ENCODE data around the gene PMF1.

Gene PMF1

GRCh38 chr1:156276532-156276931 lies 63.7 kb downstream of the PMF1 start:
- DNase-seq, result no peak

- DNase-seq, result no peak
These were observed 64.2 kb downstream of the PMF1 start for GRCh38 chr1:156276966-156277381.

- no peak for DNase-seq
These were observed 67.0 kb downstream of the PMF1 start for GRCh38 chr1:156279837-156280236.

- no peak for DNase-seq
These were observed 68.5 kb downstream of the PMF1 start for GRCh38 chr1:156281281-156281680.

- no peak for DNase-seq
These were observed 69.1 kb downstream of the PMF1 start for GRCh38 chr1:156281693-156282478.

- peak; percentile 74 for DNase-seq
These were observed 69.8 kb downstream of the PMF1 start, which contains the start of gene SMG5 for GRCh38 chr1:156282479-156283222. SMG5 (minus strand) TSS chr1:156282825; CDS start chr1:156282680, 145 bp downstream.

- no peak for DNase-seq
These were observed 70.7 kb downstream of the PMF1 start for GRCh38 chr1:156283521-156283920.

GRCh38 chr1:156284112-156284511 lies 71.3 kb downstream of the PMF1 start, which contains the start of gene TMEM79:
TMEM79 (plus strand) TSS chr1:156284325; CDS start chr1:156285227, 902 bp downstream.
- DNase-seq, result no peak

- DNase-seq, result no peak
These were observed 72.0 kb downstream of the PMF1 start for GRCh38 chr1:156284757-156285156.

- no peak for DNase-seq
These were observed 72.6 kb downstream of the PMF1 start for GRCh38 chr1:156285437-156285836.

GRCh38 chr1:156286061-156286460 lies 73.3 kb downstream of the PMF1 start:
- no peak for DNase-seq

All from 8988T (cell line).